Amniotic epithelial cell (primary cell): ENCODE measurements around the gene APC2.
A peak's percentile ranks its signal among the peaks of the same experiment; 100 is the strongest.
"Not testable (repeated sequence)": the region's sequence is repeated elsewhere in the genome, so short reads cannot be mapped to it uniquely, and the experiment has no call there.

Experiments
- DNase-seq: peaks from one replicate; pipeline ENCODE4 v3.0.0-alpha.2; 2010; ENCODE audit warnings: low read depth

The APC2 gene

GRCh38 chr19:1428738-1429391, 21.1 kb upstream of the APC2 start:
- DNase-seq: no peak

GRCh38 chr19:1429750-1430149, 20.2 kb upstream of the APC2 start:
- peak; percentile 49 for DNase-seq

- DNase-seq: no peak
Observed at GRCh38 chr19:1430246-1430645, 19.7 kb upstream of the APC2 start.

- DNase-seq: no peak
Observed at GRCh38 chr19:1431759-1432506, 18.0 kb upstream of the APC2 start.

- no peak for DNase-seq
Observed at GRCh38 chr19:1432507-1432887, 17.4 kb upstream of the APC2 start.

GRCh38 chr19:1433119-1434039, 16.5 kb upstream of the APC2 start:
- DNase-seq: no peak

GRCh38 chr19:1434040-1434366, 15.9 kb upstream of the APC2 start:
- DNase-seq: no peak

GRCh38 chr19:1434577-1435060, 15.3 kb upstream of the APC2 start:
- DNase-seq: no peak

GRCh38 chr19:1435378-1435989, 14.4 kb upstream of the APC2 start:
- DNase-seq: no peak

- no peak for DNase-seq
Observed at GRCh38 chr19:1437609-1438008, 12.3 kb upstream of the APC2 start.

- peak; percentile 88 for DNase-seq
Observed at GRCh38 chr19:1438035-1438932, 11.6 kb upstream of the APC2 start, which contains the start of gene RPS15. RPS15 (plus strand) TSS chr19:1438396; CDS start chr19:1438426, 30 bp downstream.

- DNase-seq: no peak
Observed at GRCh38 chr19:1438933-1439354, 11.0 kb upstream of the APC2 start.

- not testable (repeated sequence) for DNase-seq
Observed at GRCh38 chr19:1439525-1440417, 10.2 kb upstream of the APC2 start.

- no peak for DNase-seq
Observed at GRCh38 chr19:1440418-1440801, 9.5 kb upstream of the APC2 start.

- no peak for DNase-seq
Observed at GRCh38 chr19:1441022-1441426, 8.9 kb upstream of the APC2 start.

- no peak for DNase-seq
Observed at GRCh38 chr19:1441677-1442438, 8.1 kb upstream of the APC2 start.

- DNase-seq: no peak
Observed at GRCh38 chr19:1445185-1445931, 4.6 kb upstream of the APC2 start.

- DNase-seq: no peak
Observed at GRCh38 chr19:1445932-1446712, 3.8 kb upstream of the APC2 start.
